HEK293T (cell line): ENCODE measurements around the gene TGM4.

Experiments
- ARNT ChIP-seq: fragments of 450-650 bp; IDR thresholded peaks from 2 replicates; pipeline ENCODE4 v1.6.1; 2017; ENCODE audit warnings: mild to moderate bottlenecking
- BHLHE40 ChIP-seq: fragments of 450-650 bp; IDR thresholded peaks from 2 replicates; pipeline ENCODE4 v1.6.1; 2016; ENCODE audit warnings: mild to moderate bottlenecking, moderate library complexity, borderline replicate concordance
- ELF4 ChIP-seq: fragments of 450-650 bp; IDR thresholded peaks from 2 replicates; pipeline ENCODE4 v1.6.1; 2017; ENCODE audit warnings: antibody characterized with exemption
- FOXA1 ChIP-seq: fragments of 450-650 bp; IDR thresholded peaks from 2 replicates; pipeline ENCODE4 v1.6.1; 2016; ENCODE audit warnings: mild to moderate bottlenecking
- FOXK2 ChIP-seq: fragments of 450-650 bp; IDR thresholded peaks from 2 replicates; pipeline ENCODE4 v1.6.1; 2016; ENCODE audit warnings: mild to moderate bottlenecking
- FOXM1 ChIP-seq: fragments of 450-650 bp; IDR thresholded peaks from 2 replicates; pipeline ENCODE4 v1.6.1; 2017; ENCODE audit warnings: mild to moderate bottlenecking, borderline replicate concordance
- L3MBTL2 ChIP-seq: fragments of 450-650 bp; conservative IDR thresholded peaks from 2 replicates; pipeline ENCODE4 v1.6.1; 2016; ENCODE audit warnings: mild to moderate bottlenecking
- LEF1 ChIP-seq: fragments of 450-650 bp; IDR thresholded peaks from 2 replicates; pipeline ENCODE4 v1.6.1; 2017; ENCODE audit warnings: mild to moderate bottlenecking, borderline replicate concordance
- PKNOX1 ChIP-seq: fragments of 450-650 bp; IDR thresholded peaks from 2 replicates; pipeline ENCODE4 v1.6.1; 2016
- SP1 ChIP-seq: fragments of 450-650 bp; IDR thresholded peaks from 2 replicates; pipeline ENCODE4 v1.6.1; 2017
- SUZ12 ChIP-seq: fragments of 450-650 bp; IDR thresholded peaks from 2 replicates; pipeline ENCODE4 v1.6.1; 2016; ENCODE audit warnings: mild to moderate bottlenecking
- ZNF384 ChIP-seq: fragments of 450-650 bp; IDR thresholded peaks from 2 replicates; pipeline ENCODE4 v1.6.1; 2016

DNA sequence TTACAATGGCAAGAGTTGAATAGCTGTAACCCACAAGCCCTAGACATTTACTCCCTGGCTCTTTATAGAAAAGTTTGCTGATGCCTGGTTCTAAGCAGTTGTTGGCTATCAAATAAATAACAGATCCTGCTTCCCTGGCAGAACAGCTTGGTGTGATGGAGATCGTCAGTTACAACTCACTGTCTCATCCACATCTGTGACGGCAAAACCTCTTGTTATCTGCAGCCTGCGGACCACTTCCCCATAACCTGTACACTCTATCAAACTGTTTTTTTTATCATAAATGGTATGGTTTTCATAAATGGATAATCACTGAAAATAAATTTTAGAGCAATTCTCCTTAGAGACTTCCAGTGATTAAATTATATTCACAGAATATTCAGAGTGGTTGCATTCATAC lies 87.5 kb downstream of the TGM4 start:
- TF ChIP-seq FOXK2 (no peak), LEF1 (no peak), SP1 (no peak), SUZ12 (no peak), FOXA1 (no peak), ZNF384 (no peak), FOXM1 (no peak), ELF4 (no peak), ARNT (no peak), L3MBTL2 (no peak), BHLHE40 (no peak), PKNOX1 (no peak)
